HCT116 (cell line): Measurements from ENCODE around the gene SLC4A2. TPM values are rescaled to one million over a fixed set of nuclear protein-coding genes. Genes with fewer than 3 reads are reported as not detected.

ENCODE experiments used
- ATAC-seq: fragments of 200-7000 bp; cut with Tn5 transposase; 2 replicates; pipeline ENCODE4 v1.9.1; 2020; ENCODE audit warnings: mild to moderate bottlenecking, moderate library complexity
- BruUV-seq: library from RNA; stranded (reverse); fragments of 400-500 nt; replicated peaks from 2 replicates; lab custom pipeline; 2021; lab: Mats Ljungman, UMichigan
- CTCF ChIA-PET: fragments of 300-600 bp; sonication (Branson Sonifier 250); formaldehyde crosslinking; loops from one replicate; lab custom pipeline; 2021; ENCODE audit warnings: antibody characterized with exemption; lab: Charles Lee
- POLR2A ChIA-PET: fragments of 300-600, 350-600 bp; sonication (Branson Sonifier 250); formaldehyde crosslinking; loops from one replicate; lab custom pipeline; 2021; ENCODE audit warnings: antibody characterized with exemption; lab: Charles Lee
- RAD21 ChIA-PET, 2 experiments: fragments of 300-600 bp; sonication (Branson Sonifier 250); formaldehyde crosslinking; loops; one replicate each; lab custom pipeline; 2023; ENCODE audit warnings: low total read pairs in 2 of 2; ENCODE audit not compliant: uncharacterized antibody in 2 of 2, unreplicated experiment in 2 of 2, low non-redundant PET in 1 of 2; lab: Charles Lee
- DNase-seq: peaks from one replicate; pipeline ENCODE4 v3.0.0-alpha.2; 2010; ENCODE audit warnings: low read depth, low spot score
- H2AFZ ChIP-seq: fragments of 200-600 bp; shearing (Covaris generic), sonication (generic); 2 replicates; pipeline ENCODE4 v1.6.1; 2017; ENCODE audit warnings: low read depth, mixed run types, mixed read lengths, antibody characterized with exemption, low read length; ENCODE audit not compliant: poor library complexity, severe bottlenecking
- H3K27ac ChIP-seq: 2 replicates; pipeline ENCODE4 v1.5.1; 2012; ENCODE audit warnings: low read depth, low read length
- H3K27me3 ChIP-seq: fragments of 200-600 bp; sonication (generic); 2 replicates; pipeline ENCODE4 v1.6.1; 2016; ENCODE audit warnings: mixed run types, low read length, mixed read lengths; ENCODE audit not compliant: insufficient read depth
- H3K36me3 ChIP-seq, 2 experiments: fragments of 200-500 bp in 1 of 2; fragments of 200-600 bp in 1 of 2; sonication (Bioruptor generic) in 1 of 2; sonication (generic) in 1 of 2; 2 replicates each; pipeline versions ENCODE4 v1.5.1 to v1.6.1; 2014 to 2016; ENCODE audit warnings: low read length in 2 of 2, inconsistent platforms in 1 of 2, mixed read lengths in 1 of 2, mixed run types in 1 of 2; ENCODE audit not compliant: insufficient read depth in 2 of 2, control insufficient read depth in 1 of 2
- H3K4me1 ChIP-seq, 2 experiments: fragments of 200-600 bp in 1 of 2; sonication (generic) in 1 of 2; 2 replicates each; pipeline versions ENCODE4 v1.5.1 to v1.6.1; 2012 to 2017; ENCODE audit warnings: low read length in 2 of 2, inconsistent platforms in 1 of 2, mild to moderate bottlenecking in 1 of 2, mixed read lengths in 1 of 2, mixed run types in 1 of 2, moderate library complexity in 1 of 2; ENCODE audit not compliant: insufficient read depth in 2 of 2, control insufficient read depth in 1 of 2
- H3K4me2 ChIP-seq: fragments of 200-600 bp; sonication (generic); 2 replicates; pipeline ENCODE4 v1.6.1; 2017; ENCODE audit warnings: mixed run types, low read length, mixed read lengths
- H3K4me3 ChIP-seq, 2 experiments: fragments of 200-600 bp in 1 of 2; sonication (generic) in 1 of 2; replicated peaks in 1 of 2; 2 replicates each; pipeline ENCODE4 v1.5.1; 2011 to 2016; ENCODE audit warnings: low read length in 2 of 2, control low read depth in 1 of 2, low read depth in 1 of 2, mild to moderate bottlenecking in 1 of 2, mixed read lengths in 1 of 2, mixed run types in 1 of 2
- H3K79me2 ChIP-seq: fragments of 200-600 bp; sonication (generic); 2 replicates; pipeline ENCODE4 v1.6.1; 2017; ENCODE audit warnings: mild to moderate bottlenecking, mixed run types, low read length, moderate library complexity, mixed read lengths; ENCODE audit not compliant: insufficient read depth
- H3K9ac ChIP-seq: fragments of 200-600 bp; sonication (generic); 2 replicates; pipeline ENCODE4 v1.6.1; 2016; ENCODE audit warnings: low read length, mixed read lengths
- H3K9me2 ChIP-seq: fragments of 200-600 bp; sonication (generic), shearing (Covaris generic); 2 replicates; pipeline ENCODE4 v1.6.1; 2017; ENCODE audit warnings: mixed run types, mild to moderate bottlenecking, moderate library complexity; ENCODE audit not compliant: insufficient read depth
- H3K9me3 ChIP-seq, 2 experiments: fragments of 200-500 bp in 1 of 2; fragments of 200-600 bp in 1 of 2; sonication (Bioruptor generic) in 1 of 2; sonication (generic) in 1 of 2; 2 replicates each; pipeline ENCODE4 v1.6.1; 2014 to 2017; ENCODE audit warnings: low read length in 2 of 2, mixed read lengths in 2 of 2, inconsistent platforms in 1 of 2, low read depth in 1 of 2, mild to moderate bottlenecking in 1 of 2, mixed run types in 1 of 2, moderate library complexity in 1 of 2; ENCODE audit not compliant: control insufficient read depth in 1 of 2, insufficient read depth in 1 of 2
- H4K20me1 ChIP-seq: fragments of 200-600 bp; sonication (generic), shearing (Covaris generic); 2 replicates; pipeline ENCODE4 v1.6.1; 2017; ENCODE audit warnings: mixed run types, mild to moderate bottlenecking, moderate library complexity; ENCODE audit not compliant: insufficient read depth
- CBX3 ChIP-seq: IDR thresholded peaks from 2 replicates; pipeline ENCODE4 v1.6.1; 2012; ENCODE audit warnings: low read depth
- CEBPB ChIP-seq: IDR thresholded peaks from 2 replicates; pipeline ENCODE4 v1.6.1; 2012; ENCODE audit warnings: low read depth
- EGR1 ChIP-seq: IDR thresholded peaks from 2 replicates; pipeline ENCODE4 v1.6.1; 2012; ENCODE audit warnings: low read depth
- ELF1 ChIP-seq: IDR thresholded peaks from 2 replicates; pipeline ENCODE4 v1.6.1; 2012; ENCODE audit warnings: low read depth, borderline replicate concordance
- EZH2 ChIP-seq: fragments of 200-600 bp; sonication (generic); IDR thresholded peaks from 2 replicates; pipeline ENCODE4 v1.6.1; 2017; ENCODE audit warnings: antibody characterized with exemption, mixed run types
- FOSL1 ChIP-seq: IDR thresholded peaks from 2 replicates; pipeline ENCODE4 v1.6.1; 2012; ENCODE audit warnings: low read depth
- POLR2A ChIP-seq: IDR thresholded peaks from 2 replicates; pipeline ENCODE4 v1.7.0; 2011; ENCODE audit warnings: borderline replicate concordance; ENCODE audit not compliant: insufficient read depth, insufficient read length; ENCODE audit errors: extremely low read depth
- POLR2AphosphoS5 ChIP-seq: IDR thresholded peaks from 2 replicates; pipeline ENCODE4 v1.6.1; 2011; ENCODE audit warnings: mild to moderate bottlenecking, low read depth, low read length, moderate library complexity
- RAD21 ChIP-seq: IDR thresholded peaks from 2 replicates; pipeline ENCODE4 v1.6.1; 2012; ENCODE audit warnings: low read depth, mild to moderate bottlenecking
- SRF ChIP-seq: IDR thresholded peaks from 2 replicates; pipeline ENCODE4 v1.6.1; 2012; ENCODE audit warnings: low read depth
- YY1 ChIP-seq: IDR thresholded peaks from 2 replicates; pipeline ENCODE4 v1.6.1; 2011; ENCODE audit warnings: low read length, low read depth, moderate library complexity, mild to moderate bottlenecking; ENCODE audit not compliant: insufficient replicate concordance; ENCODE audit errors: extremely low read depth
- ZFX ChIP-seq: fragments of 450-650 bp; IDR thresholded peaks from 2 replicates; pipeline ENCODE4 v1.6.1; 2017
- ZNF274 ChIP-seq: fragments of 200-500 bp; sonication (Bioruptor generic); IDR thresholded peaks from 2 replicates; pipeline ENCODE4 v1.6.1; 2014; ENCODE audit warnings: mild to moderate bottlenecking, low read depth, low read length, inconsistent platforms
- intact Hi-C: fragments of 100-400 bp; cut with micrococcal nuclease; formaldehyde crosslinking; loops from 2 replicates; pipeline ENCODE4 v1.10.0; 2022
- total RNA-seq: library from RNA; stranded (reverse); gene quantifications from one replicate; pipeline ENCODE4 v1.2.1, GENCODE V29; 2021; ENCODE audit not compliant: unreplicated experiment
- TF ChIP-seq, protein P1 (sequence below): IDR thresholded peaks from 2 replicates; pipeline ENCODE4 v1.6.1; 2012; ENCODE audit warnings: low read depth
- TF ChIP-seq, protein P2 (sequence below): IDR thresholded peaks from 2 replicates; pipeline ENCODE4 v1.6.1; 2012

Gene SLC4A2
- total RNA-seq, 1 experiment from 2014 or later = 240 TPM

DNA sequence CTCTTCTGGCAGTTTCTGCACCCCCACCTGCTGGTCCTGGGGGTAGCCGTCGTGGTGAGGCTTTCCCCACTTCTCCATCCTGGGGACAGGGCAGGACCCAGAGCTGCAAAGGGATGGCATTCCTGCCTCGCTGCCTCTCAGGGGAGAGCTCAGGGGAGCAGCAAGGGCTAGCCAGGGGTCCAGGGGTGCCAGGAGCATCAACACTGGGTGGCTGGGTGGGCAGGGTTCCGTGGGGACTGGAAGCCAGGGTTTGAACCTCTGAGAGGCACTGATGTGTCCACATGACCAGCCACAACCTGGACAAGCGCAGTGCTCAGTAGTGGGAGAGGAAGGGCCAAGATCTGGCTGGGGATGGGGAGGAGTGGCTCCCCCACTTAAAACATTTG is 25.5 kb upstream of the SLC4A2 start:
- Histone ChIP-seq H2AFZ (no peak overlapping the region), H3K9me3 (no peaks in the 10 kb centered on the region), H3K4me2 (no peak overlapping the region), H4K20me1 (no peaks in the 10 kb centered on the region), H3K36me3 (peaks cover 3 to 10% of the 10 kb centered on the region in 2 experiments; a peak in 2 of 4 replicates), H3K9me2 (no peaks in the 10 kb centered on the region), H3K4me1 (peaks cover 7 to 20% of the 10 kb centered on the region in 2 experiments), H3K79me2 (peaks cover 6% of the 10 kb centered on the region), H3K27ac (no peak overlapping the region), H3K27me3 (no peaks in the 10 kb centered on the region), H3K4me3 (no peak overlapping the region), H3K9ac (no peak overlapping the region)
- intact Hi-C loops = no loop called here
- RAD21 ChIA-PET = no interaction called here
- ATAC-seq = no peak
- CTCF ChIA-PET = interaction anchor here (1.4 kb wide), 1 partner anchor 77 kb away, joined by 4 read pairs; no protein-coding TSS in a partner anchor
- DNase-seq = no peak
- TF ChIP-seq YY1 = no peak
- no peak for TF ChIP-seq EZH2
- no peak for TF ChIP-seq CEBPB
- no peak for TF ChIP-seq SRF
- TF ChIP-seq, protein P1, sequence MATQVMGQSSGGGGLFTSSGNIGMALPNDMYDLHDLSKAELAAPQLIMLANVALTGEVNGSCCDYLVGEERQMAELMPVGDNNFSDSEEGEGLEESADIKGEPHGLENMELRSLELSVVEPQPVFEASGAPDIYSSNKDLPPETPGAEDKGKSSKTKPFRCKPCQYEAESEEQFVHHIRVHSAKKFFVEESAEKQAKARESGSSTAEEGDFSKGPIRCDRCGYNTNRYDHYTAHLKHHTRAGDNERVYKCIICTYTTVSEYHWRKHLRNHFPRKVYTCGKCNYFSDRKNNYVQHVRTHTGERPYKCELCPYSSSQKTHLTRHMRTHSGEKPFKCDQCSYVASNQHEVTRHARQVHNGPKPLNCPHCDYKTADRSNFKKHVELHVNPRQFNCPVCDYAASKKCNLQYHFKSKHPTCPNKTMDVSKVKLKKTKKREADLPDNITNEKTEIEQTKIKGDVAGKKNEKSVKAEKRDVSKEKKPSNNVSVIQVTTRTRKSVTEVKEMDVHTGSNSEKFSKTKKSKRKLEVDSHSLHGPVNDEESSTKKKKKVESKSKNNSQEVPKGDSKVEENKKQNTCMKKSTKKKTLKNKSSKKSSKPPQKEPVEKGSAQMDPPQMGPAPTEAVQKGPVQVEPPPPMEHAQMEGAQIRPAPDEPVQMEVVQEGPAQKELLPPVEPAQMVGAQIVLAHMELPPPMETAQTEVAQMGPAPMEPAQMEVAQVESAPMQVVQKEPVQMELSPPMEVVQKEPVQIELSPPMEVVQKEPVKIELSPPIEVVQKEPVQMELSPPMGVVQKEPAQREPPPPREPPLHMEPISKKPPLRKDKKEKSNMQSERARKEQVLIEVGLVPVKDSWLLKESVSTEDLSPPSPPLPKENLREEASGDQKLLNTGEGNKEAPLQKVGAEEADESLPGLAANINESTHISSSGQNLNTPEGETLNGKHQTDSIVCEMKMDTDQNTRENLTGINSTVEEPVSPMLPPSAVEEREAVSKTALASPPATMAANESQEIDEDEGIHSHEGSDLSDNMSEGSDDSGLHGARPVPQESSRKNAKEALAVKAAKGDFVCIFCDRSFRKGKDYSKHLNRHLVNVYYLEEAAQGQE = no peak
- TF ChIP-seq ZNF274 = no peak
- TF ChIP-seq ELF1 = no peak
- no peak for TF ChIP-seq FOSL1
- TF ChIP-seq, protein P2, sequence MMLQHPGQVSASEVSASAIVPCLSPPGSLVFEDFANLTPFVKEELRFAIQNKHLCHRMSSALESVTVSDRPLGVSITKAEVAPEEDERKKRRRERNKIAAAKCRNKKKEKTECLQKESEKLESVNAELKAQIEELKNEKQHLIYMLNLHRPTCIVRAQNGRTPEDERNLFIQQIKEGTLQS = no peak
- TF ChIP-seq ZFX = no peak
- no peak for TF ChIP-seq RAD21
- no peak for TF ChIP-seq POLR2AphosphoS5
- no peak for TF ChIP-seq CBX3
- TF ChIP-seq EGR1 = no peak
- TF ChIP-seq POLR2A = no peak
- POLR2A ChIA-PET = no interaction called here
- no TSS peak for BruUV-seq
